ENCODE measurements around the gene REEP1.

GRCh38 chr2:86372641-86373502 is 35.4 kb upstream of the REEP1 start:
- TF ChIP-seq CTCF (IDR thresholded peaks at IDR 0.05) (peak in 5 of 7 experiments; percentile 37 to 60 (median 47)), POLR2A (IDR thresholded peaks at IDR 0.05) (no peak)
